Esophagus muscularis mucosa (tissue), 4 donors: ENCODE measurements around the gene GDF9. TPM values are rescaled to one million over a fixed set of nuclear protein-coding genes. Genes with fewer than 3 reads are reported as not detected.

Experiments used
- DNase-seq: peaks from one replicate; pipeline ENCODE4 v3.0.0-alpha.2; 2017; ENCODE audit errors: extremely low spot score
- H3K27ac ChIP-seq, 4 donors: fragments of 200-600 bp; sonication (generic); replicated peaks in 1 of 4; 1 replicate in 3 of 4; 2 replicates in 1 of 4; pipeline ENCODE4 v1.5.1; 2016 to 2019; ENCODE audit warnings: mild to moderate bottlenecking in 1 of 4
- H3K27me3 ChIP-seq, 4 donors: fragments of 200-600 bp; sonication (generic); one replicate each; pipeline versions ENCODE4 v1.5.1 to v1.6.0; 2016 to 2019
- H3K36me3 ChIP-seq, 4 donors: fragments of 200-600 bp; sonication (generic); one replicate each; pipeline ENCODE4 v1.5.1; 2016 to 2019
- H3K4me1 ChIP-seq, 4 donors: fragments of 200-600 bp; sonication (generic); one replicate each; pipeline ENCODE4 v1.5.1; 2016 to 2019
- H3K4me3 ChIP-seq, 4 donors: fragments of 200-600 bp; sonication (generic); 1 replicate in 2 of 4; 2 replicates in 2 of 4; pipeline ENCODE4 v1.5.1; 2016 to 2019; ENCODE audit warnings: mild to moderate bottlenecking in 4 of 4, moderate library complexity in 1 of 4
- H3K9me3 ChIP-seq, 4 donors: fragments of 200-600 bp; sonication (generic); 1 replicate in 3 of 4; 2 replicates in 1 of 4; pipeline ENCODE4 v1.5.1; 2016 to 2019
- CTCF ChIP-seq, 3 experiments: fragments of 200-600 bp in 2 of 3; fragments of 450-650 bp in 1 of 3; sonication (generic) in 2 of 3; IDR thresholded peaks; one replicate each; pipeline ENCODE4 v1.5.1; 2017 to 2019; ENCODE audit warnings: antibody characterized with exemption in 3 of 3, mild to moderate bottlenecking in 2 of 3, moderate library complexity in 1 of 3
- EP300 ChIP-seq: sonication (generic); formaldehyde crosslinking; IDR thresholded peaks from one replicate; pipeline ENCODE4 v1.6.1; 2017; ENCODE audit warnings: antibody characterized with exemption
- POLR2A ChIP-seq: fragments of 450-650 bp; IDR thresholded peaks from one replicate; pipeline ENCODE4 v1.6.1; 2017; ENCODE audit warnings: antibody characterized with exemption, moderate library complexity, mild to moderate bottlenecking, low read depth
- POLR2AphosphoS5 ChIP-seq, 2 donors: sonication (generic); formaldehyde crosslinking; IDR thresholded peaks; one replicate each; pipeline ENCODE4 v1.6.1; 2017; ENCODE audit warnings: antibody characterized with exemption in 2 of 2
- WGBS: methylation state at CpG from one replicate; pipeline ENCODE4 v1.1.5; 2018; 5-methylcytosine and 5-hydroxymethylcytosine counted together
- intact Hi-C: fragments of 100-400 bp; cut with DNase I; formaldehyde crosslinking; loops from one replicate; pipeline ENCODE4 v1.15.1; 2023
- total RNA-seq, 4 donors: library from RNA; depleted of rRNA; stranded (reverse); fragments of >200 nt; gene quantifications; one replicate each; pipeline versions ENCODE4 v1.1.0 to v1.2.1, GENCODE V29; 2016

The GDF9 gene
- total RNA-seq, 4 donors from 2014 or later = under 0.01 to 1.4 (median 0.23) TPM; not detected in 1

- no peak within 1 kb of the TSS for H3K27ac ChIP-seq
- no peak for DNase-seq
- TF ChIP-seq CTCF (IDR thresholded peaks at IDR 0.05) (no peak), POLR2A (no peak), EP300 (no peak), POLR2AphosphoS5 (IDR thresholded peaks at IDR 0.05) (no peak)
- peaks cover 7 to 23% (median 14%) of the 10 kb centered on the region in 4 donors for H3K4me1 ChIP-seq
- intact Hi-C loops = no loop called here
- peaks cover 17 to 61% (median 52%) of the 10 kb centered on the region in 4 donors for H3K36me3 ChIP-seq
- H3K27me3 ChIP-seq = no peaks in the 10 kb centered on the region
- no peaks in the 10 kb centered on the region for H3K9me3 ChIP-seq
- no peak within 1 kb of the TSS for H3K4me3 ChIP-seq
- WGBS = 56% methylated on average over 6 of the region's 6 CpGs
These were observed 7.1 kb upstream of the GDF9 start, which contains the start of gene LEAP2 for GRCh38 chr5:132873119-132873929. TSS of gene LEAP2 (plus strand) at chr5:132873668. CDS start at chr5:132873695, 27 bp downstream.

GRCh38 chr5:132872788-132873118 is 6.5 kb upstream of the GDF9 start:
- Histone ChIP-seq H3K9me3 (no peaks in the 10 kb centered on the region), H3K36me3 (peaks cover 18 to 61% (median 52%) of the 10 kb centered on the region in 4 donors), H3K4me3 (no peak overlapping the region), H3K27me3 (no peaks in the 10 kb centered on the region), H3K4me1 (peaks cover 7 to 21% (median 15%) of the 10 kb centered on the region in 4 donors), H3K27ac (no peak overlapping the region)
- no peak for DNase-seq
- WGBS = 100% methylated on average over 1 of the region's 1 CpG
- intact Hi-C loops = no loop called here
- no peak for TF ChIP-seq POLR2AphosphoS5 (IDR thresholded peaks at IDR 0.05)

- no peak overlapping the region for H3K4me3 ChIP-seq
- 84% methylated on average over 5 of the region's 5 CpGs for WGBS
- peaks cover 14 to 25% (median 23%) of the 10 kb centered on the region in 4 donors for H3K4me1 ChIP-seq
- no peak for DNase-seq
- TF ChIP-seq CTCF (IDR thresholded peaks at IDR 0.05) (no peak), EP300 (no peak), POLR2A (no peak), POLR2AphosphoS5 (IDR thresholded peaks at IDR 0.05) (no peak)
- H3K9me3 ChIP-seq = no peaks in the 10 kb centered on the region
- no peaks in the 10 kb centered on the region for H3K27me3 ChIP-seq
- peaks cover 18 to 63% (median 52%) of the 10 kb centered on the region in 4 donors for H3K36me3 ChIP-seq
- intact Hi-C loops = no loop called here
- H3K27ac ChIP-seq = no peak overlapping the region
These were observed 5.4 kb upstream of the GDF9 start for GRCh38 chr5:132871459-132872284.

- intact Hi-C loops = no loop called here
- H3K4me3 ChIP-seq = no peak overlapping the region
- no peak for DNase-seq
- peaks cover 16 to 26% (median 23%) of the 10 kb centered on the region in 4 donors for H3K4me1 ChIP-seq
- WGBS = 61% methylated on average over 2 of the region's 2 CpGs
- no peak overlapping the region for H3K27ac ChIP-seq
- TF ChIP-seq CTCF (IDR thresholded peaks at IDR 0.05) (no peak), POLR2A (no peak), EP300 (no peak), POLR2AphosphoS5 (IDR thresholded peaks at IDR 0.05) (no peak)
- peaks cover 18 to 63% (median 52%) of the 10 kb centered on the region in 4 donors for H3K36me3 ChIP-seq
- H3K27me3 ChIP-seq = no peaks in the 10 kb centered on the region
- no peaks in the 10 kb centered on the region for H3K9me3 ChIP-seq
These were observed 4.5 kb upstream of the GDF9 start for GRCh38 chr5:132870801-132871200.

GRCh38 chr5:132868754-132869153 is 2.5 kb upstream of the GDF9 start:
- Histone ChIP-seq H3K27me3 (no peaks in the 10 kb centered on the region), H3K9me3 (no peaks in the 10 kb centered on the region), H3K36me3 (peaks cover 18 to 53% (median 44%) of the 10 kb centered on the region in 4 donors), H3K4me3 (no peak overlapping the region), H3K4me1 (peaks cover 20 to 31% (median 28%) of the 10 kb centered on the region in 4 donors), H3K27ac (no peak overlapping the region)
- WGBS = 89% methylated on average over 4 of the region's 4 CpGs
- intact Hi-C loops = loop anchor here (5.0 kb wide), 1 partner anchor 36 kb away; the partner anchor contains the start of gene SHROOM1
- no peak for DNase-seq
- TF ChIP-seq EP300 = no peak
- no peak for TF ChIP-seq POLR2AphosphoS5 (IDR thresholded peaks at IDR 0.05)
- TF ChIP-seq CTCF (IDR thresholded peaks at IDR 0.05) = no peak
- TF ChIP-seq POLR2A = no peak
